CD4-positive, alpha-beta T cell (primary cell): ENCODE results near the gene INPPL1. TPM values are rescaled to one million over a fixed set of nuclear protein-coding genes. Genes with fewer than 3 reads are reported as not detected.

Source experiments
- ATAC-seq: fragments of 200-7000 bp; cut with Tn5 transposase; one replicate; pipeline ENCODE4 v1.10.0; 2022; ENCODE audit warnings: mild to moderate bottlenecking; ENCODE audit not compliant: poor library complexity
- CTCF ChIA-PET: fragments of 350-600 bp; sonication (Branson Sonifier 250); formaldehyde crosslinking; loops from one replicate; lab custom pipeline; 2021; ENCODE audit warnings: antibody characterized with exemption, inconsistent platforms; lab: Charles Lee
- POLR2A ChIA-PET: fragments of 350-600 bp; sonication (Branson Sonifier 250); formaldehyde crosslinking; loops from one replicate; lab custom pipeline; 2021; ENCODE audit warnings: antibody characterized with exemption, inconsistent platforms; lab: Charles Lee
- DNase-seq, 14 experiments: peaks; one replicate each; pipeline ENCODE4 v3.0.0-alpha.2; 2013 to 2020; ENCODE audit warnings: mixed read lengths in 2 of 14
- H3K27ac ChIP-seq, 2 donors: one replicate each; pipeline versions ENCODE4 v1.5.1 to v1.7.0; 2013; ENCODE audit warnings: low read length in 2 of 2, low read depth in 1 of 2, mild to moderate bottlenecking in 1 of 2
- H3K27me3 ChIP-seq, 2 experiments: 1 replicate in 1 of 2; 2 replicates in 1 of 2; pipeline versions ENCODE4 v1.6.1 to v1.7.0; 2013; ENCODE audit warnings: low read length in 2 of 2, control low read depth in 1 of 2, mild to moderate bottlenecking in 1 of 2, moderate library complexity in 1 of 2; ENCODE audit not compliant: insufficient read depth in 2 of 2, control insufficient read depth in 1 of 2
- H3K36me3 ChIP-seq: one replicate; pipeline ENCODE4 v1.6.1; 2013; ENCODE audit warnings: low read length, control low read depth; ENCODE audit not compliant: insufficient read depth
- H3K4me1 ChIP-seq: one replicate; pipeline ENCODE4 v1.6.1; 2013; ENCODE audit warnings: low read length, control low read depth; ENCODE audit not compliant: insufficient read depth
- H3K4me3 ChIP-seq: one replicate; pipeline ENCODE4 v1.5.1; 2013; ENCODE audit warnings: mild to moderate bottlenecking, low read length, moderate library complexity
- H3K9me3 ChIP-seq, 2 experiments: 1 replicate in 1 of 2; 2 replicates in 1 of 2; pipeline versions ENCODE4 v1.6.1 to v1.7.0; 2013; ENCODE audit warnings: low read length in 2 of 2, mild to moderate bottlenecking in 2 of 2, control low read depth in 1 of 2, moderate library complexity in 1 of 2; ENCODE audit not compliant: control insufficient read depth in 1 of 2, insufficient read depth in 1 of 2
- H3K27ac Mint-ChIP-seq: one replicate; pipeline ENCODE4 v1.8.0; 2020; ENCODE audit warnings: mixed read lengths
- H3K27me3 Mint-ChIP-seq: one replicate; pipeline ENCODE4 v1.8.0; 2021; ENCODE audit warnings: mixed read lengths
- H3K36me3 Mint-ChIP-seq: one replicate; pipeline ENCODE4 v1.8.0; 2021; ENCODE audit warnings: low read depth, mixed read lengths
- H3K4me1 Mint-ChIP-seq: one replicate; pipeline ENCODE4 v1.8.0; 2021; ENCODE audit warnings: low read depth, mixed read lengths
- H3K4me3 Mint-ChIP-seq: one replicate; pipeline ENCODE4 v1.8.0; 2020; ENCODE audit warnings: mild to moderate bottlenecking, mixed read lengths
- H3K9me3 Mint-ChIP-seq: one replicate; pipeline ENCODE4 v1.8.0; 2020; ENCODE audit warnings: mixed read lengths
- CTCF ChIP-seq: fragments of 200-600 bp; IDR thresholded peaks from one replicate; pipeline ENCODE4 v1.8.0; 2022; ENCODE audit warnings: antibody characterized with exemption, mild to moderate bottlenecking
- intact Hi-C, 2 experiments: fragments of 100-400 bp; cut with DNase I in 1 of 2; cut with micrococcal nuclease in 1 of 2; formaldehyde crosslinking; loops; one replicate each; pipeline versions ENCODE4 v1.15.1 to v1.9.0; 2023 to 2025; cut with DNase I, micrococcal nuclease
- total RNA-seq, 174 experiments: library from RNA in 2 of 174; stranded (reverse) in 2 of 174; gene quantifications; one replicate each; pipeline ENCODE4 v1.2.3 and lab custom pipeline; 2021 to 2026

The INPPL1 gene
- total RNA-seq, 2 experiments from 2014 or later: 124 to 128 TPM

- Histone ChIP-seq H3K9me3 (no peaks in the 10 kb centered on the region), H3K27ac (no peak overlapping the region), H3K4me3 (no peak overlapping the region), H3K4me1 (peaks cover 13% of the 10 kb centered on the region), H3K36me3 (peaks cover 70% of the 10 kb centered on the region), H3K27me3 (no peaks in the 10 kb centered on the region)
- TF ChIP-seq CTCF: no peak
- Mint-ChIP-seq H3K4me3 (no peak overlapping the region), H3K4me1 (peaks cover 19% of the 10 kb centered on the region), H3K9me3 (no peaks in the 10 kb centered on the region), H3K27ac (no peak overlapping the region), H3K36me3 (peaks cover 73% of the 10 kb centered on the region), H3K27me3 (no peaks in the 10 kb centered on the region)
- CTCF ChIA-PET: no interaction called here
- DNase-seq (peak in 1 of 14 experiments; percentile 28), ATAC-seq (no peak)
- intact Hi-C loops: loop anchor here (10.0 kb wide), 5 partner anchors 115 to 1415 kb away; partner anchors contain the start of genes ANAPC15 (in 1 of the 2), ATG16L2 (in 1 of the 2), NADSYN1 (in 1 of the 2) and PLEKHB1 (in 1 of the 2)
- POLR2A ChIA-PET: no interaction called here
These were observed 5.6 kb downstream of the INPPL1 start for GRCh38 chr11:72229925-72230763.

- H3K36me3 ChIP-seq: peaks cover 77% of the 10 kb centered on the region
- TF ChIP-seq CTCF: no peak
- no peak overlapping the region for H3K27ac ChIP-seq
- H3K27me3 ChIP-seq: no peaks in the 10 kb centered on the region
- Mint-ChIP-seq H3K4me3 (no peak overlapping the region), H3K4me1 (peaks cover 12% of the 10 kb centered on the region), H3K36me3 (peaks cover 71% of the 10 kb centered on the region), H3K9me3 (no peaks in the 10 kb centered on the region), H3K27me3 (no peaks in the 10 kb centered on the region), H3K27ac (no peak overlapping the region)
- ChIA-PET CTCF (no interaction called here), POLR2A (no interaction called here)
- intact Hi-C loops: no loop called here
- peaks cover 6% of the 10 kb centered on the region for H3K4me1 ChIP-seq
- no peak overlapping the region for H3K4me3 ChIP-seq
- no peaks in the 10 kb centered on the region for H3K9me3 ChIP-seq
- ATAC-seq (no peak), DNase-seq (peak in 1 of 14 experiments; percentile 29)
These were observed 6.3 kb downstream of the INPPL1 start for GRCh38 chr11:72230764-72231365.

DNA sequence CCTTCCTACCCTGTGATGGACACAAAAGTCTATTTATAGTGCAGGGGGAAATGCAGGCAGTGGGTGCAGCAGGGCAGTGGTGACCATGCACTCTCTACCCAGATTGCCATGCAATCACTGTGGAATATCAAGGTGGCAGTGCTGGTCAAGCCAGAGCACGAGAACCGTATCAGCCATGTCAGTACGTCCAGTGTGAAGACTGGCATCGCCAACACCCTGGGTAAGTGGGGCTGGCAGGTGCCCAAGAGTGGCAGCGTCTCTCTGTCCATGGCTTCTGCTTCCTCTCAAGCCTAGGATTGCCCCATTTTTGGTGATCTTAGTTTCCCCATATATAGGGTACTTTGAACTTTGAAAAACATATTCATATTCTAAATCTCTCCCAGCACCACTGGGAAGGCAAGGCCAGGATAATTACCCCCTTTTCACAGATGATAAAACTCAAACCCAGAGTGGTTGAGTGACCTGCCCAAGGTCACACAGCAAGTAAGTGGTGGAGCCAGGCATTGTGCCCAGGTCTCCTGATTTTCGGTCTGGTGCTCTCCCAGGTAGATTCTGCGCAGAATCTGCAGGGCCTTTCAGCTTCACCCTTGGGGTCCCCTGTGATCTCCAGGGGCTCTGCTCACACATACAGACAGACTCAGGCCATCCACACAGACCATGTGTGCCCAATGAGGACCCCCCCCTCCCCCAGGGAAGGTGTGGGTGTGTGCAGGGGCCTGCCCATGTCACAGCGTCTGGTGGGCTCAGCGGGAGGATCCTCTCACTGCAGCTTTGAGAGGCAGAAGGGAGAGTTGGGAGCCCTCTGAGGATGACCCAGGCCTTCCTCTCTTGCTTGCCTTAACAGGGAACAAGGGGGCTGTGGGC, 7.1 kb downstream of the INPPL1 start:
- peaks cover 77% of the 10 kb centered on the region for H3K36me3 Mint-ChIP-seq
- peaks cover 4% of the 10 kb centered on the region for H3K4me1 Mint-ChIP-seq
- no peak for TF ChIP-seq CTCF
- intact Hi-C loops: no loop called here
- H3K36me3 ChIP-seq: peaks cover 79% of the 10 kb centered on the region
- ChIA-PET POLR2A (no interaction called here), CTCF (no interaction called here)
- no peak overlapping the region for H3K27ac ChIP-seq
- no peaks in the 10 kb centered on the region for H3K27me3 Mint-ChIP-seq
- peak in 1 of 14 experiments; percentile 23 for DNase-seq
- H3K4me3 ChIP-seq: no peak overlapping the region
- no peaks in the 10 kb centered on the region for H3K4me1 ChIP-seq
- no peak for ATAC-seq
- no peaks in the 10 kb centered on the region for H3K27me3 ChIP-seq
- H3K27ac Mint-ChIP-seq: no peak overlapping the region
- H3K4me3 Mint-ChIP-seq: no peak overlapping the region
- no peaks in the 10 kb centered on the region for H3K9me3 Mint-ChIP-seq
- no peaks in the 10 kb centered on the region for H3K9me3 ChIP-seq
